ENCODE measurements around the gene STK24.

Gene STK24

DNA sequence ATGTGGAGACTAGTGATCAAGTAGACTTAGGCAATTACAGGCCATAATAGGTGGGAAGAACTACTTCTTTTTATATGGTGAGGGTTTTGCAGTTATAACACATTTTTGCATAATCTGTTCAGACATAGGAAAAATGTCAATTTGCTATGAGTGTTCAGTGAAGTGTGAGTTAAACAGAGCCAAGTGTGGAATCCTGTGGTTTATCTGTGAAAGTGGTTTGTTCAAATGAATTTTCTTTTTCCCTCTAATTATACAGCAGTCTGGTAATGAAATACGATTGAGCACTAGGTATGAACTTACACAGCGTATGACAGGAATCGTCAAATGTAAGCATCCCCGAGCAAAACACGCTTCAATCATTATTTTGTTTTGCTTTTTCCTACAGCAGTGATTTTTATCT lies 178.3 kb downstream of the STK24 start:
- no peak for DNase-seq

GRCh38 chr13:98397861-98398260 lies 179.0 kb downstream of the STK24 start:
- DNase-seq, result no peak

- DNase-seq, result no peak
These were observed 179.7 kb downstream of the STK24 start for GRCh38 chr13:98397221-98397620.

GRCh38 chr13:98396071-98396710 lies 180.7 kb downstream of the STK24 start:
- no peak for DNase-seq
